Measurements from ENCODE around the gene ADGRG6. TPM values are rescaled to one million over a fixed set of nuclear protein-coding genes. Genes with fewer than 3 reads are reported as not detected.

The ADGRG6 gene
- total RNA-seq (2021) (3.3 to 6.1 TPM (median 5.3 TPM) in 3 replicates), Bru-seq, nascent RNA (percentile 43 among the genes with signal in this experiment)
- long read RNA-seq, experiment 1, full-length matches to known transcripts = 7 of 15 reads
- long read RNA-seq, experiment 1, partial matches to known transcripts = 3 of 15 reads
- long read RNA-seq, experiment 1, other reads (novel, unspliced or antisense) = 5 of 15 reads
- long read RNA-seq, experiment 2, full-length matches to known transcripts = 2 of 5 reads
- long read RNA-seq, experiment 2, partial matches to known transcripts = 2 of 5 reads
- long read RNA-seq, experiment 2, other reads (novel, unspliced or antisense) = 1 of 5 reads
- long read RNA-seq, experiment 3, partial matches to known transcripts = 0 of 2 reads
- long read RNA-seq, experiment 3, other reads (novel, unspliced or antisense) = 1 of 2 reads

GRCh38 chr6:142301651-142302391 is at the start of gene ADGRG6:
ADGRG6 (plus strand) TSS chr6:142302007; CDS start chr6:142302330, 323 bp downstream.
- Mint-ChIP-seq H3K36me3 (no peaks in the 10 kb centered on the region; the same call in 1 of the 2 replicates), H3K4me1 (peaks cover 39% of the 10 kb centered on the region), H3K4me3 (peak within 1 kb of the TSS; percentile 91), H3K27ac (no peak within 1 kb of the TSS), H3K9me3 (peaks cover 5% of the 10 kb centered on the region), H3K27me3 (ENCODE audit: low read depth) (peaks cover 37% of the 10 kb centered on the region)
- ATAC-seq (peak; percentile 87), DNase-seq (ENCODE audit: low spot score) (peak; percentile 72)
- ChIA-PET POLR2A (interaction anchor here (0.8 to 1.0 kb wide), 3 partner anchors 11 to 79 kb away, joined by 3 to 4 read pairs (median 4); no protein-coding TSS in a partner anchor), CTCF (interaction anchor here (0.7 to 1.9 kb wide), 11 partner anchors 10 to 173 kb away, joined by 3 to 9 read pairs (median 3); partner anchors contain the start of genes NMBR and VTA1)
- TF ChIP-seq, protein P1, sequence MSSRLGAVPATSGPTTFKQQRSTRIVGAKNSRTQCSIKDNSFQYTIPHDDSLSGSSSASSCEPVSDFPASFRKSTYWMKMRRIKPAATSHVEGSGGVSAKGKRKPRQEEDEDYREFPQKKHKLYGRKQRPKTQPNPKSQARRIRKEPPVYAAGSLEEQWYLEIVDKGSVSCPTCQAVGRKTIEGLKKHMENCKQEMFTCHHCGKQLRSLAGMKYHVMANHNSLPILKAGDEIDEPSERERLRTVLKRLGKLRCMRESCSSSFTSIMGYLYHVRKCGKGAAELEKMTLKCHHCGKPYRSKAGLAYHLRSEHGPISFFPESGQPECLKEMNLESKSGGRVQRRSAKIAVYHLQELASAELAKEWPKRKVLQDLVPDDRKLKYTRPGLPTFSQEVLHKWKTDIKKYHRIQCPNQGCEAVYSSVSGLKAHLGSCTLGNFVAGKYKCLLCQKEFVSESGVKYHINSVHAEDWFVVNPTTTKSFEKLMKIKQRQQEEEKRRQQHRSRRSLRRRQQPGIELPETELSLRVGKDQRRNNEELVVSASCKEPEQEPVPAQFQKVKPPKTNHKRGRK (CRISPR knock-in tag; IDR thresholded peaks at IDR 0.05; ENCODE audit: borderline replicate concordance) = no peak
- TF ChIP-seq, protein P2, sequence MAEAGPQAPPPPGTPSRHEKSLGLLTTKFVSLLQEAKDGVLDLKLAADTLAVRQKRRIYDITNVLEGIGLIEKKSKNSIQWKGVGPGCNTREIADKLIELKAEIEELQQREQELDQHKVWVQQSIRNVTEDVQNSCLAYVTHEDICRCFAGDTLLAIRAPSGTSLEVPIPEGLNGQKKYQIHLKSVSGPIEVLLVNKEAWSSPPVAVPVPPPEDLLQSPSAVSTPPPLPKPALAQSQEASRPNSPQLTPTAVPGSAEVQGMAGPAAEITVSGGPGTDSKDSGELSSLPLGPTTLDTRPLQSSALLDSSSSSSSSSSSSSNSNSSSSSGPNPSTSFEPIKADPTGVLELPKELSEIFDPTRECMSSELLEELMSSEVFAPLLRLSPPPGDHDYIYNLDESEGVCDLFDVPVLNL (CRISPR knock-in tag; IDR thresholded peaks at IDR 0.05; ENCODE audit: borderline replicate concordance, low read depth) = no peak
- TF ChIP-seq NR3C1 (CRISPR knock-in tag; conservative IDR thresholded peaks at IDR 0.05; ENCODE audit: low read depth) = 0 out of 2 replicates have a peak, but pooled peaks have one; percentile 47
- TF ChIP-seq, protein P3, sequence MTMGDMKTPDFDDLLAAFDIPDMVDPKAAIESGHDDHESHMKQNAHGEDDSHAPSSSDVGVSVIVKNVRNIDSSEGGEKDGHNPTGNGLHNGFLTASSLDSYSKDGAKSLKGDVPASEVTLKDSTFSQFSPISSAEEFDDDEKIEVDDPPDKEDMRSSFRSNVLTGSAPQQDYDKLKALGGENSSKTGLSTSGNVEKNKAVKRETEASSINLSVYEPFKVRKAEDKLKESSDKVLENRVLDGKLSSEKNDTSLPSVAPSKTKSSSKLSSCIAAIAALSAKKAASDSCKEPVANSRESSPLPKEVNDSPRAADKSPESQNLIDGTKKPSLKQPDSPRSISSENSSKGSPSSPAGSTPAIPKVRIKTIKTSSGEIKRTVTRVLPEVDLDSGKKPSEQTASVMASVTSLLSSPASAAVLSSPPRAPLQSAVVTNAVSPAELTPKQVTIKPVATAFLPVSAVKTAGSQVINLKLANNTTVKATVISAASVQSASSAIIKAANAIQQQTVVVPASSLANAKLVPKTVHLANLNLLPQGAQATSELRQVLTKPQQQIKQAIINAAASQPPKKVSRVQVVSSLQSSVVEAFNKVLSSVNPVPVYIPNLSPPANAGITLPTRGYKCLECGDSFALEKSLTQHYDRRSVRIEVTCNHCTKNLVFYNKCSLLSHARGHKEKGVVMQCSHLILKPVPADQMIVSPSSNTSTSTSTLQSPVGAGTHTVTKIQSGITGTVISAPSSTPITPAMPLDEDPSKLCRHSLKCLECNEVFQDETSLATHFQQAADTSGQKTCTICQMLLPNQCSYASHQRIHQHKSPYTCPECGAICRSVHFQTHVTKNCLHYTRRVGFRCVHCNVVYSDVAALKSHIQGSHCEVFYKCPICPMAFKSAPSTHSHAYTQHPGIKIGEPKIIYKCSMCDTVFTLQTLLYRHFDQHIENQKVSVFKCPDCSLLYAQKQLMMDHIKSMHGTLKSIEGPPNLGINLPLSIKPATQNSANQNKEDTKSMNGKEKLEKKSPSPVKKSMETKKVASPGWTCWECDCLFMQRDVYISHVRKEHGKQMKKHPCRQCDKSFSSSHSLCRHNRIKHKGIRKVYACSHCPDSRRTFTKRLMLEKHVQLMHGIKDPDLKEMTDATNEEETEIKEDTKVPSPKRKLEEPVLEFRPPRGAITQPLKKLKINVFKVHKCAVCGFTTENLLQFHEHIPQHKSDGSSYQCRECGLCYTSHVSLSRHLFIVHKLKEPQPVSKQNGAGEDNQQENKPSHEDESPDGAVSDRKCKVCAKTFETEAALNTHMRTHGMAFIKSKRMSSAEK (CRISPR knock-in tag; IDR thresholded peaks at IDR 0.05; ENCODE audit: borderline replicate concordance) = no peak
- TF ChIP-seq ZBTB21 (CRISPR knock-in tag; IDR thresholded peaks at IDR 0.05; ENCODE audit: borderline replicate concordance) = peak; percentile 15; the same call in 1 of the 2 replicates
- TF ChIP-seq ZNF232 (CRISPR knock-in tag; IDR thresholded peaks at IDR 0.05) = peak; percentile 40; the same call in 1 of the 2 replicates
- no peak for TF ChIP-seq SMAD3 (CRISPR knock-in tag; IDR thresholded peaks at IDR 0.05; ENCODE audit: borderline replicate concordance)
- TF ChIP-seq, protein P4, sequence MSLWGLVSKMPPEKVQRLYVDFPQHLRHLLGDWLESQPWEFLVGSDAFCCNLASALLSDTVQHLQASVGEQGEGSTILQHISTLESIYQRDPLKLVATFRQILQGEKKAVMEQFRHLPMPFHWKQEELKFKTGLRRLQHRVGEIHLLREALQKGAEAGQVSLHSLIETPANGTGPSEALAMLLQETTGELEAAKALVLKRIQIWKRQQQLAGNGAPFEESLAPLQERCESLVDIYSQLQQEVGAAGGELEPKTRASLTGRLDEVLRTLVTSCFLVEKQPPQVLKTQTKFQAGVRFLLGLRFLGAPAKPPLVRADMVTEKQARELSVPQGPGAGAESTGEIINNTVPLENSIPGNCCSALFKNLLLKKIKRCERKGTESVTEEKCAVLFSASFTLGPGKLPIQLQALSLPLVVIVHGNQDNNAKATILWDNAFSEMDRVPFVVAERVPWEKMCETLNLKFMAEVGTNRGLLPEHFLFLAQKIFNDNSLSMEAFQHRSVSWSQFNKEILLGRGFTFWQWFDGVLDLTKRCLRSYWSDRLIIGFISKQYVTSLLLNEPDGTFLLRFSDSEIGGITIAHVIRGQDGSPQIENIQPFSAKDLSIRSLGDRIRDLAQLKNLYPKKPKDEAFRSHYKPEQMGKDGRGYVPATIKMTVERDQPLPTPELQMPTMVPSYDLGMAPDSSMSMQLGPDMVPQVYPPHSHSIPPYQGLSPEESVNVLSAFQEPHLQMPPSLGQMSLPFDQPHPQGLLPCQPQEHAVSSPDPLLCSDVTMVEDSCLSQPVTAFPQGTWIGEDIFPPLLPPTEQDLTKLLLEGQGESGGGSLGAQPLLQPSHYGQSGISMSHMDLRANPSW (CRISPR knock-in tag; conservative IDR thresholded peaks at IDR 0.05; ENCODE audit: low read depth) = peak; percentile 18; the same call in 1 of the 2 replicates
- TF ChIP-seq JUN (CRISPR knock-in tag; IDR thresholded peaks at IDR 0.05) = peak; percentile 63
- peak; percentile 84 for TF ChIP-seq GABPB1 (CRISPR knock-in tag; IDR thresholded peaks at IDR 0.05)
- TF ChIP-seq CTCF (IDR thresholded peaks at IDR 0.05) = no peak
- TF ChIP-seq ZNF317 (CRISPR knock-in tag; IDR thresholded peaks at IDR 0.05; ENCODE audit: borderline replicate concordance, low read depth) = 0 out of 2 replicates have a peak, but pooled peaks have one; percentile 40
- TF ChIP-seq PRRX2 (CRISPR knock-in tag; IDR thresholded peaks at IDR 0.05) = no peak
- TF ChIP-seq TCF7 (CRISPR knock-in tag; IDR thresholded peaks at IDR 0.05; ENCODE audit: low read depth) = no peak
- no peak for TF ChIP-seq ZNF396 (CRISPR knock-in tag; IDR thresholded peaks at IDR 0.05; ENCODE audit: borderline replicate concordance)
- TF ChIP-seq TEAD1 (CRISPR knock-in tag; IDR thresholded peaks at IDR 0.05) = no peak; the same call in 1 of the 2 replicates
- TF ChIP-seq, protein P5, sequence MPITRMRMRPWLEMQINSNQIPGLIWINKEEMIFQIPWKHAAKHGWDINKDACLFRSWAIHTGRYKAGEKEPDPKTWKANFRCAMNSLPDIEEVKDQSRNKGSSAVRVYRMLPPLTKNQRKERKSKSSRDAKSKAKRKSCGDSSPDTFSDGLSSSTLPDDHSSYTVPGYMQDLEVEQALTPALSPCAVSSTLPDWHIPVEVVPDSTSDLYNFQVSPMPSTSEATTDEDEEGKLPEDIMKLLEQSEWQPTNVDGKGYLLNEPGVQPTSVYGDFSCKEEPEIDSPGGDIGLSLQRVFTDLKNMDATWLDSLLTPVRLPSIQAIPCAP (CRISPR knock-in tag; IDR thresholded peaks at IDR 0.05) = peak; percentile 28
- no peak for TF ChIP-seq ZNF263 (CRISPR knock-in tag; IDR thresholded peaks at IDR 0.05; ENCODE audit: low read depth)
- TF ChIP-seq FOXJ3 (CRISPR knock-in tag; IDR thresholded peaks at IDR 0.05; ENCODE audit: borderline replicate concordance) = no peak
